ENCODE data around the gene ARHGEF4.
"Not testable (repeated sequence)": the region's sequence is repeated elsewhere in the genome, so short reads cannot be mapped to it uniquely, and the experiment has no call there.

Gene ARHGEF4

DNA sequence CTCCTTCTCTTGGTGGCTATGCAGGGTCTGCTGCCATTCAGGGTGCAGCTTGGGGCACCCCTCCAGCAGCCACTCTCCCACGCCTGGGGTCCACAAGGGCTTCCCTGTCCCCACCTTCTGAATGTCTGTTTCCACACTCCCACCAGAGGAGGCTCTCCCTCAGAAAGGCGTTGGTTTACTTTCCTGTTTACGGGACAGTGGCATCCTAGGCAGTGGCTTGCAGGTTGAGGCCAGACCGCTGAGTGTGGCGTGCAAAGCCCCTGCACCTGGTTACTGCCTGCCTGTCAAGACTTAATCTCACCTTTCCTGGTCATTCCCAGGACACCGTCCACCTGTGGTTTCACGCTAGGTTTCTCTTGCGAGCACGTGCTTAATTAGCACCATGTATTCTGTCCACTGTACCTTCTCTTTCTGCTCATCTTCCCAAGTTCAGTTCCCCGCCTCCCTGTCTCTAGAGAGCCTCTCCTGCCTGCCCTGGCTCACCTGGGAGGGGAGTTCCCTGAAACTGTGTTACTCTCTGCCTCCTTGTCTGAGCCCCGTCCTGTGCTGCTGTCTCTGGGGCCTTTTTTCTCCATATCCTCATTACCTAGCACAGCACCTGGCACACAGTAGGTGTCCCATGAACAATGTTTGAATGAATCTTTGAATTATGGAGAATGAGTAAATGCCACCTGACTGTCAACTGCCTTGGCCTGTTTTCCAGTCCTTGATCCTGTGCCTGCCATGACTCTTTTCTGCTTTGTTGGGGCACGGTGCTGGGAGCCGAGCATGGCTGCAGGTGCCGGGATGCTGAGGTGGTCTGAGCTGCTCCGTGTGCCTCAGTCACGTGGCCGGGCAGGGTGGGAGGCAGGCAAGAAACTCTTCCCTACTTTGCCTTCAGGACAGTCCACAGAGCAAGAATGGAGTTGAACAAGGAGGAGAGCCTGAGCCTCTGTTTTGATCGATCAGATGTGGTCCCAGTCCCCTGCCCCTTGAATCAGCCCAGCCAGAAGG is 56.4 kb downstream of the ARHGEF4 start:
- no peak overlapping the region for H3K4me3 ChIP-seq (ENCODE audit: control insufficient read depth, low read depth, low read length)
- TF ChIP-seq, protein P1, sequence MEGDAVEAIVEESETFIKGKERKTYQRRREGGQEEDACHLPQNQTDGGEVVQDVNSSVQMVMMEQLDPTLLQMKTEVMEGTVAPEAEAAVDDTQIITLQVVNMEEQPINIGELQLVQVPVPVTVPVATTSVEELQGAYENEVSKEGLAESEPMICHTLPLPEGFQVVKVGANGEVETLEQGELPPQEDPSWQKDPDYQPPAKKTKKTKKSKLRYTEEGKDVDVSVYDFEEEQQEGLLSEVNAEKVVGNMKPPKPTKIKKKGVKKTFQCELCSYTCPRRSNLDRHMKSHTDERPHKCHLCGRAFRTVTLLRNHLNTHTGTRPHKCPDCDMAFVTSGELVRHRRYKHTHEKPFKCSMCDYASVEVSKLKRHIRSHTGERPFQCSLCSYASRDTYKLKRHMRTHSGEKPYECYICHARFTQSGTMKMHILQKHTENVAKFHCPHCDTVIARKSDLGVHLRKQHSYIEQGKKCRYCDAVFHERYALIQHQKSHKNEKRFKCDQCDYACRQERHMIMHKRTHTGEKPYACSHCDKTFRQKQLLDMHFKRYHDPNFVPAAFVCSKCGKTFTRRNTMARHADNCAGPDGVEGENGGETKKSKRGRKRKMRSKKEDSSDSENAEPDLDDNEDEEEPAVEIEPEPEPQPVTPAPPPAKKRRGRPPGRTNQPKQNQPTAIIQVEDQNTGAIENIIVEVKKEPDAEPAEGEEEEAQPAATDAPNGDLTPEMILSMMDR (conservative IDR thresholded peaks at IDR 0.05; ENCODE audit: control insufficient read depth, insufficient read depth, low read depth, low read length): no peak
- no peak for DNase-seq (ENCODE audit: low read depth)

DNA sequence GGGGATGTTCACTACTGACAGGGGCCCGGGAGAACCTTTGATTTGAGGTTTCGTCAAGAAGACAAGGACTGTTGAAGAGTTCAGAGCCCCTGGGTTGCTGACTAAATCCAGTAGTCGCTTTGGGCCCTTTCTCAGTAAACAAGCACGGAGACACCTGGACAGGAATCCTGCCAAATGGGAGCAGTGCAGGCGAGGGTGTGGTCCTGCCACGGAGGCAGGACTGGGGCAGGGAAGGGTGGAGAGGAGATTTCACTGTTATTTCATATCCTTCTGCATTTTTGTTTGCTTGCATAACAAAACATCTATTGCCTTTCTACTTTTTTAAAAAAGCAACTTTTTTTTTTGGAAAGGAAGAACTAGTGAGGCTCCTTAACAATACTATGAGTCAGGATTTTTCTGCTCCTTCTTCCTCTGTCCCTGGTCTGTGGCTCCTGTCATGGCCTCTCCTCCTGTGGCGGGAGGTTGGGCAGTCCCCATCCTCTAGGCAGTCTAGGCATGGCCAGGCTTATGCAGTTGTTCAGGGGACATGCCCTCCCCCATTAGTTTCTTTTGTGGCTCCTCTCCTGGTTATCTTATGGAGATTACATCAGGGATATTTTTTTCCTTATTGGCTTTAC is 57.7 kb downstream of the ARHGEF4 start:
- no peak overlapping the region for H3K4me3 ChIP-seq (ENCODE audit: control insufficient read depth, low read depth, low read length)
- no peak for DNase-seq (ENCODE audit: low read depth)
- TF ChIP-seq, protein P1 (conservative IDR thresholded peaks at IDR 0.05; ENCODE audit: control insufficient read depth, insufficient read depth, low read depth, low read length): no peak

DNA sequence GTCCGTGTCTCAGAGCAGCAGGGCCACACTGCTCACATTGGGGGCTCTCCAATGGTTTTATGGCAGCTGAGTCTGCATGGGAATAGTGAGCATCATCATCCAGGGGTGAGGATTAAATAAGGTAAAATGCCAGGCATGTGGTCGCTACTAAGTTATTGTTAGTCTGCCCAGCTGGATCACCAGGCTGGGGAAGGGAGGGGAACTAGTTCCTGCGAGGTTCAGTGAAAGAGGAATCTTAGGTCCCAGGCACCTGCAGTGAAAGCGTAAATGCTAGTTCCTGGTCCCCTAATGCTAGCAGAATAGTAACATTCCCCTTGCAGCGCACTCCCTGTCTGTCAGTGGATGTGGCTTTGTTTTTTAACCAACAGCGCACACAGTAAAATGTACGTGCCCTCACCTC is 60.1 kb downstream of the ARHGEF4 start:
- no peak for DNase-seq (ENCODE audit: low read depth)
- TF ChIP-seq, protein P1 (conservative IDR thresholded peaks at IDR 0.05; ENCODE audit: control insufficient read depth, insufficient read depth, low read depth, low read length): no peak
- H3K4me3 ChIP-seq (ENCODE audit: control insufficient read depth, low read depth, low read length): no peak overlapping the region

DNA sequence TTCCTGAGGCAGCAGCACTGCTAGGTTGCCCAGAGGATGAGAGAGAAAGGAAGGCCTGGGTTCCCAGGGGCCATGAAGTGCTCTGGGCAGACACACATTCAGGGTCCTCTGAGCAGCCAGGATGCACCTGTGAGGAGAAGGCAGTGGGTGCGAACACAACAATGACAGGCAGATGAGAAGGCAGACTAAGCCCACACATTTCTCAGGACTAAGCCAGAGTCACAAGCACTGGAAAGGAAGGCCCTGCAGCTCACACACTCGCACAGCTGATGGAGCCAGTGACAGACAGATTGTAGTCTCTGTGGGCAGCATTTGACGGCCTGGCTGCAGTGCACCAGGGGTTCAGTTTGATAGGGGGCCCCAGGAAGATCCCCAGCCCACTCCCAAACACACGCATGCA is 61.8 kb downstream of the ARHGEF4 start:
- H3K4me3 ChIP-seq (ENCODE audit: control insufficient read depth, low read depth, low read length): no peak overlapping the region
- no peak for DNase-seq (ENCODE audit: low read depth)
- TF ChIP-seq, protein P1 (conservative IDR thresholded peaks at IDR 0.05; ENCODE audit: control insufficient read depth, insufficient read depth, low read depth, low read length): no peak

DNA sequence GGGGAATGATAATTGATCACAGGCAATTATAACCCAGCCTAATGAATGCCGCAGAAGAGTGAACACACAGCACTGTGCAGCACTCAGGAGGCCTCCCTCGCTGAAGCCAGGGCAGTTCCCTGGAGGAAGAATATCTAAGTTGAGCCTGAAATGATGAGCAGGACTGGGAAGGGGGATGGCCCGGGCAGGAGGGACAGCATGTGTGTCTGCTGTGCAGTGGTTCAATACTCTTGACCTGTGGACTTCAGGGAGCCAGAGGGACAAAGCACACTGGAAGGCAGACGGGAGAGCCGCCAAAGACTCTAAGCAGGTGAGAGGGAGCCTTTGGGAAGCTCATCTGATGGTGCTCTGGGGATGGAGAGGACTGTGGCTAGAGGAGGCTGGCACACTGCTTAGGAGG is 62.6 kb downstream of the ARHGEF4 start:
- H3K4me3 ChIP-seq (ENCODE audit: control insufficient read depth, low read depth, low read length): no peak overlapping the region
- TF ChIP-seq, protein P1 (conservative IDR thresholded peaks at IDR 0.05; ENCODE audit: control insufficient read depth, insufficient read depth, low read depth, low read length): no peak
- no peak for DNase-seq (ENCODE audit: low read depth)

DNA sequence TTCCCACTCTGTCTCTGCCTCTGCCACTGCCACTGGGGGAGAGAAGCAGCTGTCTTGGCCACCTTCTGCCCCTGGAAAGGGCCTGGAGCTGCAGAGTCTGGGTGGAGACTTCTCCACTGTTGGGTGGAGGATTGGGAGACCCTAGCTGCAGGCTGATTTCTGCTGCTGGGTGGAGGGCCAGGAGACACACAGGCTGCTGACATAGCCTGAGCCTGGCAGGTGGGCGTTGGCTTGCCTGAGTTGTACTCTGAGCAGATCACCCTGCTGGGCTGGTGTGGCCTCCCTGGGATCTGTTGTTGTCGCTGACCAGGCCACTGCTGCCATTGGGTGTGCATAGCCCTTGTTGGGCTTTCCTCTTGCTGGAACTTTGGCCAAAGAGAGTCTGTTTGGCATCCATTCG is 64.3 kb downstream of the ARHGEF4 start:
- no peak for DNase-seq (ENCODE audit: low read depth)
- TF ChIP-seq, protein P1 (conservative IDR thresholded peaks at IDR 0.05; ENCODE audit: control insufficient read depth, insufficient read depth, low read depth, low read length): no peak
- H3K4me3 ChIP-seq (ENCODE audit: control insufficient read depth, low read depth, low read length): no peak overlapping the region

DNA sequence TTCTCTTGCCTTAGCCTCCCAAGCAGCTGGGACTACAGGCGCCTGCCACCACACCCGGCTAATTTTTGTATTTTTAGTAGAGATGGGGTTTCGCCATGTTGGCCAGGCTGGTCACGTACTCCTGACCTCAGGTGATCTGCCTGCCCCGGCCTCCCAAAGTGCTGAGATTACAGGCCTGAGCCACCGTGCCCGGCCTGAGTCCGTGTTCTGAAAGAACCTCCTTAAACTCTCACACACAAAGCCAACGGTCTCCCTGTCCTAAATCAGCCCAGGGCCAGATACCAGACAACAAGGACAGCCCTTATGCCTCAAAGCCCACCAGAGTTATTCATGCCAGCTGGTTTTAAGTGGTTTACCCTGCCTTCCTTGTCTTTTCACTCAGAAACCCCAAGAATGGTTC is 64.9 kb downstream of the ARHGEF4 start:
- DNase-seq (ENCODE audit: low read depth): not testable (repeated sequence)

More for the DNA sequence above, 64.9 kb downstream of the ARHGEF4 start:
- not testable (repeated sequence) for H3K4me3 ChIP-seq (ENCODE audit: control insufficient read depth, low read depth, low read length)

Measured in fibroblast of mammary gland (primary cell).